Measurements from ENCODE around the gene CSGALNACT2. TPM values are rescaled to one million over a fixed set of nuclear protein-coding genes. Genes with fewer than 3 reads are reported as not detected.
A peak's percentile ranks its signal among the peaks of the same experiment; 100 is the strongest.

Gene CSGALNACT2
- total and polyA plus RNA-seq, 11 donors = 2.6 to 17.7 (median 8.8) TPM

GRCh38 chr10:43099928-43100327, 38.3 kb upstream of the CSGALNACT2 start:
- ATAC-seq = no peak
- 80 to 89% (median 84%) methylated on average over 4 of the region's 4 CpGs for WGBS, 4 donors
- Histone ChIP-seq H3K4me1 (peaks cover 0 to 7% (median 4%) of the 10 kb centered on the region in 12 donors), H3K36me3 (no peaks in the 10 kb centered on the region), H3K9me3 (no peaks in the 10 kb centered on the region), H3K4me3 (no peak overlapping the region), H3K27me3 (peaks cover 0 to 55% (median 10%) of the 10 kb centered on the region in 9 donors), H3K27ac (no peak overlapping the region)
- no peak for DNase-seq
- intact Hi-C loops (cut with DNase I) = no loop called here
- no peak for TF ChIP-seq CTCF (IDR thresholded peaks at IDR 0.05)
- no peak for TF ChIP-seq POLR2A (IDR thresholded peaks at IDR 0.05)

- TF ChIP-seq CTCF (IDR thresholded peaks at IDR 0.05) (no peak), POLR2A (IDR thresholded peaks at IDR 0.05) (no peak)
- WGBS, 4 donors = 86 to 91% (median 87%) methylated on average over 14 to 17 of the region's 17 CpGs
- Histone ChIP-seq H3K9me3 (no peaks in the 10 kb centered on the region), H3K4me1 (peaks cover 0 to 11% (median 7%) of the 10 kb centered on the region in 12 donors), H3K27ac (no peak overlapping the region), H3K27me3 (peaks cover 0 to 55% (median 14%) of the 10 kb centered on the region in 9 donors), H3K36me3 (no peaks in the 10 kb centered on the region), H3K4me3 (no peak overlapping the region)
- intact Hi-C loops (cut with DNase I) = no loop called here
- ATAC-seq = no peak
- DNase-seq = no peak
These were observed 37.9 kb upstream of the CSGALNACT2 start for GRCh38 chr10:43100366-43100765.

GRCh38 chr10:43102063-43102828, 36.0 kb upstream of the CSGALNACT2 start:
- ATAC-seq (no peak), DNase-seq (no peak)
- Histone ChIP-seq H3K36me3 (no peaks in the 10 kb centered on the region), H3K27ac (no peak overlapping the region), H3K4me1 (peaks cover 0 to 18% (median 9%) of the 10 kb centered on the region in 12 donors), H3K9me3 (no peaks in the 10 kb centered on the region), H3K4me3 (no peak overlapping the region), H3K27me3 (peaks cover 0 to 42% (median 14%) of the 10 kb centered on the region in 9 donors)
- TF ChIP-seq CTCF (IDR thresholded peaks at IDR 0.05) (no peak), POLR2A (IDR thresholded peaks at IDR 0.05) (no peak)
- intact Hi-C loops (cut with DNase I) = no loop called here
- WGBS, 4 donors = 78 to 85% (median 83%) methylated on average over 15 to 19 of the region's 19 CpGs

- Histone ChIP-seq H3K4me3 (peak overlapping the region; percentile 27 to 71 (median 56)), H3K36me3 (no peaks in the 10 kb centered on the region), H3K9me3 (no peaks in the 10 kb centered on the region), H3K27ac (no peak overlapping the region), H3K27me3 (peaks cover 0 to 41% (median 11%) of the 10 kb centered on the region in 9 donors), H3K4me1 (peaks cover 0 to 19% (median 10%) of the 10 kb centered on the region in 12 donors)
- ATAC-seq = peak; percentile 66 to 97 (median 92)
- peak; percentile 65 to 91 (median 79) for DNase-seq
- intact Hi-C loops (cut with DNase I) = loop anchor here (1.0 to 5.0 kb wide), 8 partner anchors 235 to 353 kb away; no protein-coding TSS in a partner anchor
- 2 to 5% (median 4%) methylated on average over 28 to 71 of the region's 71 CpGs for WGBS, 4 donors
- TF ChIP-seq CTCF (IDR thresholded peaks at IDR 0.05) = peak; percentile 99 to 100 (median 100)
- peak in 1 of 2 donors; percentile 23 for TF ChIP-seq POLR2A (IDR thresholded peaks at IDR 0.05)
These were observed 32.9 kb upstream of the CSGALNACT2 start for GRCh38 chr10:43105102-43105955.
